ENCODE measurements around the gene PANK4.

PANK4 gene

DNA sequence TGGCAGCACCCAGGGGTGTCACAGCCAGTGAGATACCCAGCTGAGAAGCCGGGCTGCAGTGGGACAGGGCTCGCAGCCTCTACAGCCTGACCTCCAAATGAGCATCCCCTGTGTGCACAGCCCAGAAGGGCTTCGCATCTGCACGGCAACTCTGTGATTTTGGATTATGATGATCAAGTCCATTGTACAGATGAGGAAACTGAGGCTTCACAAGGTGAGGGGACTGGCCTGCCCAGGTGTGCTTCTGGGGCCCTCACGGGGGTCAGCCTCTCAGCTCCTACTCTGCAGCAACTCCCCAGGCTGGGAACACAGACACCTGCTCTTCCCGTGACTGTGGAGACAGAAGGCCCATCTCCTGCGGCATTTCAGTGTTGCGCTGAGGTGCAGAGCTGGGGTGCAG lies 12.5 kb upstream of the PANK4 start:
- H3K9me2 ChIP-seq (replicated peaks; ENCODE audit: insufficient read depth, low read length): no peaks in the 10 kb centered on the region
- no peaks in the 10 kb centered on the region for H3K36me3 ChIP-seq (ENCODE audit: low read length)
- no peaks in the 10 kb centered on the region for H4K20me1 ChIP-seq (ENCODE audit: low read depth, low read length)
- no peak overlapping the region for H3K4me2 ChIP-seq (ENCODE audit: low read depth, low read length, poor library complexity, severe bottlenecking)
- no peak overlapping the region for H3K4me3 ChIP-seq (ENCODE audit: insufficient read depth, low read length, poor library complexity, severe bottlenecking)
- no peaks in the 10 kb centered on the region for H3F3A ChIP-seq (ENCODE audit: insufficient read depth)
- no peaks in the 10 kb centered on the region for H3K27me3 ChIP-seq (ENCODE audit: low read length)
- H3K79me2 ChIP-seq (ENCODE audit: insufficient read depth, low read length): no peaks in the 10 kb centered on the region
- TF ChIP-seq EZH2phosphoT487 (conservative IDR thresholded peaks at IDR 0.05; ENCODE audit: low read length): no peak
- TF ChIP-seq, protein P1, sequence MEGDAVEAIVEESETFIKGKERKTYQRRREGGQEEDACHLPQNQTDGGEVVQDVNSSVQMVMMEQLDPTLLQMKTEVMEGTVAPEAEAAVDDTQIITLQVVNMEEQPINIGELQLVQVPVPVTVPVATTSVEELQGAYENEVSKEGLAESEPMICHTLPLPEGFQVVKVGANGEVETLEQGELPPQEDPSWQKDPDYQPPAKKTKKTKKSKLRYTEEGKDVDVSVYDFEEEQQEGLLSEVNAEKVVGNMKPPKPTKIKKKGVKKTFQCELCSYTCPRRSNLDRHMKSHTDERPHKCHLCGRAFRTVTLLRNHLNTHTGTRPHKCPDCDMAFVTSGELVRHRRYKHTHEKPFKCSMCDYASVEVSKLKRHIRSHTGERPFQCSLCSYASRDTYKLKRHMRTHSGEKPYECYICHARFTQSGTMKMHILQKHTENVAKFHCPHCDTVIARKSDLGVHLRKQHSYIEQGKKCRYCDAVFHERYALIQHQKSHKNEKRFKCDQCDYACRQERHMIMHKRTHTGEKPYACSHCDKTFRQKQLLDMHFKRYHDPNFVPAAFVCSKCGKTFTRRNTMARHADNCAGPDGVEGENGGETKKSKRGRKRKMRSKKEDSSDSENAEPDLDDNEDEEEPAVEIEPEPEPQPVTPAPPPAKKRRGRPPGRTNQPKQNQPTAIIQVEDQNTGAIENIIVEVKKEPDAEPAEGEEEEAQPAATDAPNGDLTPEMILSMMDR (IDR thresholded peaks at IDR 0.05; ENCODE audit: insufficient read depth, low read length, poor library complexity, severe bottlenecking): no peak
- H3K27ac ChIP-seq (ENCODE audit: low read depth, low read length): no peak overlapping the region
- H3K9me3 ChIP-seq (ENCODE audit: insufficient read depth, low read length): no peaks in the 10 kb centered on the region
- no peak overlapping the region for H2AFZ ChIP-seq (ENCODE audit: low read depth, low read length, severe bottlenecking)
- H3K9ac ChIP-seq (ENCODE audit: low read length): no peak overlapping the region

DNA sequence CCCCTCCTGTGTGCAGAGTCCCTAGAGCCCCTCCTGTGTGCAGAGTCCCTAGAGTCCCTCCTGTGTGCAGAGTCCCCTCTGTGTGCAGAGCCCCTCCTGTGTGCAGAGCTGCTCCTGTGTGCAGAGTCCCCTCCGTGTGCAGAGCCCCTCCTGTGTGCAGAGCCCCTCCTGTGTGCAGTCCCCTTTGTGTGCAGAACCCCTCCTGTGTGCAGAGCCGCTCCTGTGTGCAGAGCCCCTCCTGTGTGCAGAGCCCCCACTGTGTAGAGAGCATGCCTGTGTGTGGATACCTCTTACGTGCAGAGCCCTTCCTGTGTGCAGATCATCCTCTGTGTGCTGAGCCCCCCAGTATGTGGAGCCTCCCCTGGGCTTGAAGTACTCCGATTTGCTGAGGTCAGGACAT lies 12.0 kb upstream of the PANK4 start:
- H3K79me2 ChIP-seq (ENCODE audit: insufficient read depth, low read length): no peaks in the 10 kb centered on the region

DNA sequence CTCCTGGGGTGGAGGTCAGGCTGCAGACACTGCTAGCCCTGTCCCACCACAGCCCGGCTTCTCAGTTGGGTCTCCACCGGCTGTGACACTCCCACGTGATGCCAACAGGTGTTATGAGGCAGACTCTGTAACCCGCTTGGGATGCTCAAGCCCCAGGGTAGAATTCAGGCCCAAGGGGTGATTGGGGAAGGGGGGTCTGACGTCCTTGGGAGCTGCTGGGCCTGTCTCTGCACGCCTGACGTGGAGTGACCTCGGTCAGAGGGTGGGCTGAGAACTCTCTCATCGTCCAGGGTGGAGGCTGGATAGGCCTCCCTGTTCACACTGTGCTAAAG lies 11.4 kb upstream of the PANK4 start:
- Histone ChIP-seq H3K4me2 (ENCODE audit: low read depth, low read length, poor library complexity, severe bottlenecking) (no peak overlapping the region), H3K27me3 (ENCODE audit: low read length) (no peaks in the 10 kb centered on the region)

More for the DNA sequence above, 12.0 kb upstream of the PANK4 start:
- no peak overlapping the region for H3K4me2 ChIP-seq (ENCODE audit: low read depth, low read length, poor library complexity, severe bottlenecking)
- H3K27me3 ChIP-seq (ENCODE audit: low read length): no peaks in the 10 kb centered on the region
- no peaks in the 10 kb centered on the region for H3K9me2 ChIP-seq (replicated peaks; ENCODE audit: insufficient read depth, low read length)
- H3K9ac ChIP-seq (ENCODE audit: low read length): no peak overlapping the region
- H3K9me3 ChIP-seq (ENCODE audit: insufficient read depth, low read length): no peaks in the 10 kb centered on the region
- no peak overlapping the region for H2AFZ ChIP-seq (ENCODE audit: low read depth, low read length, severe bottlenecking)
- H4K20me1 ChIP-seq (ENCODE audit: low read depth, low read length): no peaks in the 10 kb centered on the region
- no peak overlapping the region for H3K27ac ChIP-seq (ENCODE audit: low read depth, low read length)
- no peaks in the 10 kb centered on the region for H3K36me3 ChIP-seq (ENCODE audit: low read length)
- no peak for TF ChIP-seq EZH2phosphoT487 (conservative IDR thresholded peaks at IDR 0.05; ENCODE audit: low read length)
- TF ChIP-seq, protein P1 (IDR thresholded peaks at IDR 0.05; ENCODE audit: insufficient read depth, low read length, poor library complexity, severe bottlenecking): no peak
- no peak overlapping the region for H3K4me3 ChIP-seq (ENCODE audit: insufficient read depth, low read length, poor library complexity, severe bottlenecking)
- H3F3A ChIP-seq (ENCODE audit: insufficient read depth): no peaks in the 10 kb centered on the region

More for the DNA sequence above, 11.4 kb upstream of the PANK4 start:
- Histone ChIP-seq H3K9me3 (ENCODE audit: insufficient read depth, low read length) (no peaks in the 10 kb centered on the region), H3K4me3 (ENCODE audit: insufficient read depth, low read length, poor library complexity, severe bottlenecking) (no peak overlapping the region), H3F3A (ENCODE audit: insufficient read depth) (no peaks in the 10 kb centered on the region), H3K9me2 (replicated peaks; ENCODE audit: insufficient read depth, low read length) (no peaks in the 10 kb centered on the region), H2AFZ (ENCODE audit: low read depth, low read length, severe bottlenecking) (no peak overlapping the region), H3K79me2 (ENCODE audit: insufficient read depth, low read length) (no peaks in the 10 kb centered on the region), H4K20me1 (ENCODE audit: low read depth, low read length) (no peaks in the 10 kb centered on the region), H3K27ac (ENCODE audit: low read depth, low read length) (no peak overlapping the region), H3K36me3 (ENCODE audit: low read length) (no peaks in the 10 kb centered on the region), H3K9ac (ENCODE audit: low read length) (no peak overlapping the region)
- no peak for TF ChIP-seq EZH2phosphoT487 (conservative IDR thresholded peaks at IDR 0.05; ENCODE audit: low read length)
- TF ChIP-seq, protein P1 (IDR thresholded peaks at IDR 0.05; ENCODE audit: insufficient read depth, low read length, poor library complexity, severe bottlenecking): no peak
